ENCODE measurements around the gene SORCS2.

DNA sequence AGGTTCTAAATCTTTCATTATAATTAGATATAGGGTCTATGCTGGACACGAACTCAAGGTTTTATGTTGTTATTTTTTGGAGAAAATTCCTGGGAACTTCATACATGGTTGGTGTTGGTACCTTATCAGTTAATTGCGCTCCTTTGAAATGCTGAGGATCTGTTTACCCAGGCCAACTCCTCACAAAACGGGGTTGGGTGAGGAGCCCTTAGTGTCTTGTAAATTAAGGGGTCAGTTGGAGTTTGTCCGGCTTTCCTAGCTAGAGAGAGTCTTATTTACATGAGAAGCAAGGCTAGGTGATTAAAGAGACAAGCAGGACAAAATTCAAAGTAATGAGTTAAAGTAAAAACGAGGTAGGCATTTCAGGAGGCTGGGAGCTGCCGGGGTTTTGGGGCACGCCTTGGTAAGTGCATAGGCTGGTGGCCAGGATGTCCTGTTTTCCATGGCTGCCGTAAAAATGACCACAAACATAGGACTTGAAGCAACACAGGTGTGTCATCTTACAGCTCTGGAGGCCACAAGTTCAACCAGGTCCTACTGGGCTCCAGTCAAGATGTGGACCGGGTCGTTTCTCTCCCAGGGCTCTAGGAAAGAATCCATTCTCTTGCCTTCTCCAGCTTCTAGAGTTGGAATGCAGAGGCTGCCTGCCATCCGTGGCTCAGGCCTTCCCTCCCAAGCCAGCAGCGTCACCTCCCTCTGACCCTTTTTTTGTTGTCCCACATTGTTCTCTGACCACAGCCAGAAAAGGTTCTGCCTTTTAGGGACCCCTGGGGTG is 222.6 kb downstream of the SORCS2 start:
- TF ChIP-seq CTCF (IDR thresholded peaks at IDR 0.05) (no peak), POLR2AphosphoS5 (IDR thresholded peaks at IDR 0.05) (no peak), EP300 (IDR thresholded peaks at IDR 0.05) (no peak), POLR2A (IDR thresholded peaks at IDR 0.05) (no peak)
